Measurements from ENCODE around the gene ELMO1.

The ELMO1 gene

GRCh38 chr7:37061849-37062559 is 386.7 kb downstream of the ELMO1 start:
- no peak for TF ChIP-seq CTCF (conservative IDR thresholded peaks at IDR 0.05; ENCODE audit: low read depth)
- ChIA-PET POLR2A (ENCODE audit: low non-redundant PET) (no interaction called here), CTCF (interaction anchor here (0.6 kb wide), 1 partner anchor 53 kb away, joined by 3 read pairs; no protein-coding TSS in a partner anchor)
- H3K27ac ChIP-seq = no peak overlapping the region
- DNase-seq (ENCODE audit: low spot score) = no peak

GRCh38 chr7:37056234-37056912 is 392.3 kb downstream of the ELMO1 start:
- H3K27ac ChIP-seq = no peak overlapping the region
- DNase-seq (ENCODE audit: low spot score) = no peak
- CTCF ChIA-PET = no interaction called here
- POLR2A ChIA-PET (ENCODE audit: low non-redundant PET) = no interaction called here
- TF ChIP-seq CTCF (conservative IDR thresholded peaks at IDR 0.05; ENCODE audit: low read depth) = no peak

GRCh38 chr7:37054624-37055241 is 393.9 kb downstream of the ELMO1 start:
- H3K27ac ChIP-seq = no peak overlapping the region
- no peak for TF ChIP-seq CTCF (conservative IDR thresholded peaks at IDR 0.05; ENCODE audit: low read depth)
- DNase-seq (ENCODE audit: low spot score) = no peak
- ChIA-PET POLR2A (ENCODE audit: low non-redundant PET) (no interaction called here), CTCF (interaction anchor here (1.1 kb wide), 1 partner anchor 88 kb away, joined by 3 read pairs; no protein-coding TSS in a partner anchor)

GRCh38 chr7:37052705-37053104 is 396.0 kb downstream of the ELMO1 start:
- CTCF ChIA-PET = no interaction called here
- DNase-seq (ENCODE audit: low spot score) = peak; percentile 62

GRCh38 chr7:37050801-37051200 is 397.9 kb downstream of the ELMO1 start:
- no peak overlapping the region for H3K27ac ChIP-seq
- POLR2A ChIA-PET (ENCODE audit: low non-redundant PET) = no interaction called here
- no peak for TF ChIP-seq CTCF (conservative IDR thresholded peaks at IDR 0.05; ENCODE audit: low read depth)
- CTCF ChIA-PET = no interaction called here
- DNase-seq (ENCODE audit: low spot score) = no peak

More at GRCh38 chr7:37052705-37053104, 396.0 kb downstream of the ELMO1 start:
- no peak for TF ChIP-seq CTCF (conservative IDR thresholded peaks at IDR 0.05; ENCODE audit: low read depth)
- POLR2A ChIA-PET (ENCODE audit: low non-redundant PET) = no interaction called here
- no peak overlapping the region for H3K27ac ChIP-seq

GRCh38 chr7:37048674-37049073 is 400.0 kb downstream of the ELMO1 start:
- no peak for TF ChIP-seq CTCF (conservative IDR thresholded peaks at IDR 0.05; ENCODE audit: low read depth)
- ChIA-PET POLR2A (ENCODE audit: low non-redundant PET) (no interaction called here), CTCF (interaction anchor here (0.6 kb wide), 1 partner anchor 504 kb away, joined by 7 read pairs; no protein-coding TSS in a partner anchor)
- no peak for DNase-seq (ENCODE audit: low spot score)
- no peak overlapping the region for H3K27ac ChIP-seq
